ENCODE results near the gene NFE2L2.

DNA sequence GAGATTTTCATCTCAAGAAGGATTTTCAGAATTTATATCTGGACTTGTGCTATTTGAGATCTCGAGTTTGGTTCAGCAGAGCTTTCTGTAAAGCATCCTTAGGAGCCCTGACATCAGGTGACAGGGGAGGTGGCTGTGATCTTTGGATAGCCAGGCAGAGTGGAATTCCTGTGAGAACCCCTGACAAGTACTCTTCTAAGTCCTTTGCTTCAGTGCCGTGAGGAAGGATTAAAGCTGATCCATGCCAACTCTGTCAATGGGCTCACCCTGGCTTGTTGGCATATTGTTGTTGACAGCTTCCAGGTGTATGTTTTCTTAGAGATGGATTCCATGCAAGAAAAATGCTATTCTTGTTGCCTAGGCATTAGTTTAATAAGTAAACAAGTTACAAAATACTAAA is 38.0 kb upstream of the NFE2L2 start:
- TF ChIP-seq, protein P1, sequence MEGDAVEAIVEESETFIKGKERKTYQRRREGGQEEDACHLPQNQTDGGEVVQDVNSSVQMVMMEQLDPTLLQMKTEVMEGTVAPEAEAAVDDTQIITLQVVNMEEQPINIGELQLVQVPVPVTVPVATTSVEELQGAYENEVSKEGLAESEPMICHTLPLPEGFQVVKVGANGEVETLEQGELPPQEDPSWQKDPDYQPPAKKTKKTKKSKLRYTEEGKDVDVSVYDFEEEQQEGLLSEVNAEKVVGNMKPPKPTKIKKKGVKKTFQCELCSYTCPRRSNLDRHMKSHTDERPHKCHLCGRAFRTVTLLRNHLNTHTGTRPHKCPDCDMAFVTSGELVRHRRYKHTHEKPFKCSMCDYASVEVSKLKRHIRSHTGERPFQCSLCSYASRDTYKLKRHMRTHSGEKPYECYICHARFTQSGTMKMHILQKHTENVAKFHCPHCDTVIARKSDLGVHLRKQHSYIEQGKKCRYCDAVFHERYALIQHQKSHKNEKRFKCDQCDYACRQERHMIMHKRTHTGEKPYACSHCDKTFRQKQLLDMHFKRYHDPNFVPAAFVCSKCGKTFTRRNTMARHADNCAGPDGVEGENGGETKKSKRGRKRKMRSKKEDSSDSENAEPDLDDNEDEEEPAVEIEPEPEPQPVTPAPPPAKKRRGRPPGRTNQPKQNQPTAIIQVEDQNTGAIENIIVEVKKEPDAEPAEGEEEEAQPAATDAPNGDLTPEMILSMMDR (IDR thresholded peaks at IDR 0.05) = no peak
- TF ChIP-seq POLR2A (IDR thresholded peaks at IDR 0.05) = no peak
- no peak for TF ChIP-seq POLR2AphosphoS5 (IDR thresholded peaks at IDR 0.05)
- no peak for TF ChIP-seq EP300 (IDR thresholded peaks at IDR 0.05)

Measured in sigmoid colon (tissue), 4 donors.